MM.1S (cell line): ENCODE measurements around the gene AP3D1.

Experiments used
- DNase-seq: peaks from one replicate; pipeline ENCODE4 v3.0.0-alpha.2; 2015
- H2AFZ ChIP-seq: fragments of 300-600 bp; sonication (generic); 2 replicates; pipeline ENCODE4 v1.6.0; 2016; ENCODE audit warnings: antibody characterized with exemption, low read length
- H3F3A ChIP-seq: fragments of 300-600 bp; sonication (generic); 2 replicates; pipeline ENCODE4 v1.6.1; 2016; ENCODE audit warnings: mild to moderate bottlenecking, antibody characterized with exemption, low read length, moderate library complexity, mixed read lengths; ENCODE audit not compliant: insufficient read depth
- H3K27ac ChIP-seq: fragments of 300-600 bp; sonication (generic); 2 replicates; pipeline ENCODE4 v1.5.1; 2016; ENCODE audit warnings: mild to moderate bottlenecking, low read length
- H3K27me3 ChIP-seq: fragments of 300-600 bp; sonication (generic); replicated peaks from 2 replicates; pipeline ENCODE4 v1.6.0; 2016; ENCODE audit warnings: low read length; ENCODE audit not compliant: insufficient read depth
- H3K36me3 ChIP-seq: fragments of 300-600 bp; sonication (generic); replicated peaks from 2 replicates; pipeline ENCODE4 v1.6.1; 2016; ENCODE audit warnings: mild to moderate bottlenecking, low read length, mixed read lengths; ENCODE audit not compliant: insufficient read depth
- H3K4me1 ChIP-seq: fragments of 300-600 bp; sonication (generic); 2 replicates; pipeline ENCODE4 v1.6.1; 2016; ENCODE audit warnings: low read length, mixed read lengths
- H3K4me2 ChIP-seq: fragments of 300-600 bp; sonication (generic); 2 replicates; pipeline ENCODE4 v1.6.0; 2016; ENCODE audit warnings: low read depth, low read length
- H3K4me3 ChIP-seq: fragments of 300-600 bp; sonication (generic); 2 replicates; pipeline ENCODE4 v1.5.1; 2016; ENCODE audit warnings: low read length, mixed read lengths
- H3K79me2 ChIP-seq: fragments of 300-600 bp; sonication (generic); 2 replicates; pipeline ENCODE4 v1.6.1; 2016; ENCODE audit warnings: mixed run types, low read length, mixed read lengths
- H3K9ac ChIP-seq: fragments of 300-600 bp; sonication (generic); 2 replicates; pipeline ENCODE4 v1.6.1; 2016; ENCODE audit warnings: low read length, mixed read lengths
- H3K9me2 ChIP-seq: fragments of 300-600 bp; sonication (generic); replicated peaks from 2 replicates; pipeline ENCODE4 v1.6.1; 2016; ENCODE audit warnings: mild to moderate bottlenecking, low read length, mixed read lengths; ENCODE audit not compliant: insufficient read depth
- H3K9me3 ChIP-seq: fragments of 300-600 bp; sonication (generic); replicated peaks from 2 replicates; pipeline ENCODE4 v1.6.1; 2016; ENCODE audit warnings: mild to moderate bottlenecking, low read length, mixed read lengths; ENCODE audit not compliant: insufficient read depth
- H4K20me1 ChIP-seq: fragments of 300-600 bp; sonication (generic); 2 replicates; pipeline ENCODE4 v1.6.1; 2016; ENCODE audit warnings: mild to moderate bottlenecking, low read length, moderate library complexity, mixed read lengths; ENCODE audit not compliant: insufficient read depth
- EZH2 ChIP-seq: fragments of 300-600 bp; sonication (generic); optimal IDR thresholded peaks from 2 replicates; pipeline ENCODE3; 2017; ENCODE audit warnings: low read depth, mild to moderate bottlenecking, antibody characterized with exemption, low read length, mixed read lengths
- EZH2phosphoT487 ChIP-seq: fragments of 300-600 bp; sonication (generic); IDR thresholded peaks from 2 replicates; pipeline ENCODE4 v1.6.1; 2018; ENCODE audit warnings: antibody characterized with exemption, low read length
- TF ChIP-seq, protein P1 (sequence below): fragments of 300-600 bp; sonication (generic); IDR thresholded peaks from 2 replicates; pipeline ENCODE4 v1.5.1; 2016; ENCODE audit warnings: antibody characterized with exemption, low read length, mixed read lengths

The AP3D1 gene

DNA sequence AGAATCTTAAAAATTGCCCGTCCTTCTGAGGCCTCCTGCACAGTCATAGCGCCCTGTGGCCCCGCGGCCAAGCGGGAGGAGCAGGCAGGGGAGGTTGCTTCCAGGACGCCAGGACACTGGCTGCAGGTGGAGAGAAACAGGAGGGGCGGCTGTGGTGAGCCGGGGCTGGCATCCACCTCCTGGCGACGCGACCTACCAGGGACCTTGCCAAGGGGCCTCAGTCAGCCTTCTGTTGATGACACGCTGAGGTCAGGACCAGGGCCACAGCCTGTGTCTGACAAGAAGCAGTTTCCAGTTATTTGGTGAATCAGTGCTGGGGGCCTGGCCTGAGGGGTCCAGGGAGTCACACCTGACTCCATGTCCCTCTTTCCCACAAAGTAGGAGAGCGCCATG is 87.0 kb downstream of the AP3D1 start:
- Histone ChIP-seq H3K9ac (no peak overlapping the region), H3K27me3 (no peaks in the 10 kb centered on the region), H3K4me3 (no peak overlapping the region), H4K20me1 (no peaks in the 10 kb centered on the region), H3K79me2 (peaks cover 17% of the 10 kb centered on the region), H3K9me2 (no peaks in the 10 kb centered on the region), H3F3A (peaks cover 29% of the 10 kb centered on the region), H3K9me3 (no peaks in the 10 kb centered on the region), H2AFZ (no peak overlapping the region), H3K4me2 (no peak overlapping the region), H3K36me3 (no peaks in the 10 kb centered on the region), H3K27ac (no peak overlapping the region), H3K4me1 (peaks cover 15% of the 10 kb centered on the region)
- DNase-seq, result no peak
- TF ChIP-seq, protein P1, sequence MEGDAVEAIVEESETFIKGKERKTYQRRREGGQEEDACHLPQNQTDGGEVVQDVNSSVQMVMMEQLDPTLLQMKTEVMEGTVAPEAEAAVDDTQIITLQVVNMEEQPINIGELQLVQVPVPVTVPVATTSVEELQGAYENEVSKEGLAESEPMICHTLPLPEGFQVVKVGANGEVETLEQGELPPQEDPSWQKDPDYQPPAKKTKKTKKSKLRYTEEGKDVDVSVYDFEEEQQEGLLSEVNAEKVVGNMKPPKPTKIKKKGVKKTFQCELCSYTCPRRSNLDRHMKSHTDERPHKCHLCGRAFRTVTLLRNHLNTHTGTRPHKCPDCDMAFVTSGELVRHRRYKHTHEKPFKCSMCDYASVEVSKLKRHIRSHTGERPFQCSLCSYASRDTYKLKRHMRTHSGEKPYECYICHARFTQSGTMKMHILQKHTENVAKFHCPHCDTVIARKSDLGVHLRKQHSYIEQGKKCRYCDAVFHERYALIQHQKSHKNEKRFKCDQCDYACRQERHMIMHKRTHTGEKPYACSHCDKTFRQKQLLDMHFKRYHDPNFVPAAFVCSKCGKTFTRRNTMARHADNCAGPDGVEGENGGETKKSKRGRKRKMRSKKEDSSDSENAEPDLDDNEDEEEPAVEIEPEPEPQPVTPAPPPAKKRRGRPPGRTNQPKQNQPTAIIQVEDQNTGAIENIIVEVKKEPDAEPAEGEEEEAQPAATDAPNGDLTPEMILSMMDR, result no peak
- no peak for TF ChIP-seq EZH2phosphoT487
- TF ChIP-seq EZH2, result no peak

DNA sequence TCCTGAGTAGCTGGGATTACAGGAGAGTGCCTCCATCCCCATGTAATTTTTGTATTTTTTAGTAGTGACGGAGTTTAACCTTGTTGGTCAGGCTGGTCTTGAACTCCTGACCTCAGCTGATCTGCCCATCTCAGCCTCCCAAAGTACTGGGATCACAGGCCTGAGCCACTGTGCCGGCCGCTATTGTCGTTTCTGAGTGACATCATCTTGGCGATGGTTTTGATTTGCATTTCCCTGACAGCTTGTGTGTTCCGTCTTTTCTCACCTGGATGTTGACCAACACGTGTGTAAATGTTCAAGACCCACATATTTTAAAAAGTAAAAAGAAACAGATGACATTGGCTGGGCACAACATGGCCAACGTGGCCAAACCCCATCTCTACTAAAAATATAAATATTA is 87.5 kb downstream of the AP3D1 start:
- peaks cover 17% of the 10 kb centered on the region for H3K79me2 ChIP-seq
- no peaks in the 10 kb centered on the region for H4K20me1 ChIP-seq
- no peak overlapping the region for H3K9ac ChIP-seq
- no peak overlapping the region for H3K4me2 ChIP-seq
- peaks cover 15% of the 10 kb centered on the region for H3K4me1 ChIP-seq
- peaks cover 29% of the 10 kb centered on the region for H3F3A ChIP-seq
- no peaks in the 10 kb centered on the region for H3K36me3 ChIP-seq
- H2AFZ ChIP-seq, result no peak overlapping the region
- no peaks in the 10 kb centered on the region for H3K9me3 ChIP-seq
- TF ChIP-seq, protein P1, result no peak
- H3K9me2 ChIP-seq, result no peaks in the 10 kb centered on the region
- H3K27ac ChIP-seq, result no peak overlapping the region
- H3K4me3 ChIP-seq, result no peak overlapping the region
- no peak for DNase-seq
- H3K27me3 ChIP-seq, result no peaks in the 10 kb centered on the region

DNA sequence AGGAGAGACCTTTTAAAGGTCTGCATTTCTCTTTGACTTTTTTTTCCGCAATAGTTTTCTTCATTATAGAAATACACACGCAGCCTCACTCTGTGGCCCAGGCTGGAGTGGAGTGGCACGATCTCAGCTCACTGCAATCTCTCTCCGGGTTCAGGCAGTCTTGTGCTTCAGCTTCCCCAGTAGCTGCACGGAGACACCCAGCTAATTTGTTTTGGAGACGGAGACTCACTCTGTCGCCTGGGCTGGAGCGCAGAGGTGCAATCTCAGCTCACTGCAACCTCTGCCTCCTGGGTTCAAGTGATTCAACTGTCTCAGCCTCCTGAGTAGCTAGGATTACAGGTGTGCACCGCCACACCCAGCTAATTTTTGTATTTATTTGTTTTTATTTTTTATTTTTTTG is 88.6 kb downstream of the AP3D1 start:
- no peak overlapping the region for H3K4me3 ChIP-seq
- peak overlapping the region; percentile 76; the same call in 1 of the 2 replicates for H3K4me2 ChIP-seq

More for the DNA sequence above, 88.6 kb downstream of the AP3D1 start:
- Histone ChIP-seq H3K9ac (no peak overlapping the region), H3K36me3 (no peaks in the 10 kb centered on the region), H3F3A (peaks cover 24% of the 10 kb centered on the region), H3K27ac (no peak overlapping the region), H3K79me2 (peaks cover 17% of the 10 kb centered on the region), H3K27me3 (no peaks in the 10 kb centered on the region), H3K9me2 (no peaks in the 10 kb centered on the region), H3K4me1 (peaks cover 15% of the 10 kb centered on the region), H3K9me3 (no peaks in the 10 kb centered on the region), H2AFZ (no peak overlapping the region), H4K20me1 (no peaks in the 10 kb centered on the region)
- TF ChIP-seq EZH2, result no peak
- TF ChIP-seq EZH2phosphoT487, result no peak
- TF ChIP-seq, protein P1, result no peak
- no peak for DNase-seq
